Measurements from ENCODE around the gene FPR1.
A peak's percentile ranks its signal among the peaks of the same experiment; 100 is the strongest.

Gene FPR1

GRCh38 chr19:51703575-51704515 lies 47.8 kb downstream of the FPR1 start:
- peak; percentile 90 for DNase-seq (ENCODE audit: low read depth)

- no peak for DNase-seq (ENCODE audit: low read depth)
Measured at GRCh38 chr19:51702825-51703574, 48.7 kb downstream of the FPR1 start.

GRCh38 chr19:51702103-51702824 lies 49.4 kb downstream of the FPR1 start:
- DNase-seq (ENCODE audit: low read depth): no peak

- no peak for DNase-seq (ENCODE audit: low read depth)
Measured at GRCh38 chr19:51701468-51702100, 50.1 kb downstream of the FPR1 start.

GRCh38 chr19:51699170-51699569 lies 52.5 kb downstream of the FPR1 start:
- no peak for DNase-seq (ENCODE audit: low read depth)

- no peak for DNase-seq (ENCODE audit: low read depth)
Measured at GRCh38 chr19:51698296-51698695, 53.4 kb downstream of the FPR1 start.

- DNase-seq (ENCODE audit: low read depth): no peak
Measured at GRCh38 chr19:51697169-51697776, 54.4 kb downstream of the FPR1 start.

GRCh38 chr19:51696606-51697005 lies 55.1 kb downstream of the FPR1 start:
- no peak for DNase-seq (ENCODE audit: low read depth)

Measured in stimulated activated CD8-positive, alpha-beta memory T cell treated with anti-CD3 and anti-CD28 coated beads, Interleukin-15, amount 100 ng/mL, for 24 hours (primary cell).